Measurements from ENCODE around the gene CDS2.

GRCh38 chr20:5192570-5193431 is 66.0 kb downstream of the CDS2 start:
- TF ChIP-seq ZNF112 (tag by site-specific recombination; IDR thresholded peaks at IDR 0.05) = no peak
- TF ChIP-seq, protein P1, sequence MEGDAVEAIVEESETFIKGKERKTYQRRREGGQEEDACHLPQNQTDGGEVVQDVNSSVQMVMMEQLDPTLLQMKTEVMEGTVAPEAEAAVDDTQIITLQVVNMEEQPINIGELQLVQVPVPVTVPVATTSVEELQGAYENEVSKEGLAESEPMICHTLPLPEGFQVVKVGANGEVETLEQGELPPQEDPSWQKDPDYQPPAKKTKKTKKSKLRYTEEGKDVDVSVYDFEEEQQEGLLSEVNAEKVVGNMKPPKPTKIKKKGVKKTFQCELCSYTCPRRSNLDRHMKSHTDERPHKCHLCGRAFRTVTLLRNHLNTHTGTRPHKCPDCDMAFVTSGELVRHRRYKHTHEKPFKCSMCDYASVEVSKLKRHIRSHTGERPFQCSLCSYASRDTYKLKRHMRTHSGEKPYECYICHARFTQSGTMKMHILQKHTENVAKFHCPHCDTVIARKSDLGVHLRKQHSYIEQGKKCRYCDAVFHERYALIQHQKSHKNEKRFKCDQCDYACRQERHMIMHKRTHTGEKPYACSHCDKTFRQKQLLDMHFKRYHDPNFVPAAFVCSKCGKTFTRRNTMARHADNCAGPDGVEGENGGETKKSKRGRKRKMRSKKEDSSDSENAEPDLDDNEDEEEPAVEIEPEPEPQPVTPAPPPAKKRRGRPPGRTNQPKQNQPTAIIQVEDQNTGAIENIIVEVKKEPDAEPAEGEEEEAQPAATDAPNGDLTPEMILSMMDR (tag by site-specific recombination; IDR thresholded peaks at IDR 0.05) = no peak; the same call in 1 of the 2 replicates
- no peak for TF ChIP-seq ZBTB21 (tag by site-specific recombination; IDR thresholded peaks at IDR 0.05)
- TF ChIP-seq ZNF423 (tag by site-specific recombination; IDR thresholded peaks at IDR 0.05) = no peak
- no peak for TF ChIP-seq SETDB1 (IDR thresholded peaks at IDR 0.05; ENCODE audit: insufficient read length, low read length)
- TF ChIP-seq ZFP3 (tag by site-specific recombination; IDR thresholded peaks at IDR 0.05; ENCODE audit: low read depth) = no peak
- TF ChIP-seq, protein P2, sequence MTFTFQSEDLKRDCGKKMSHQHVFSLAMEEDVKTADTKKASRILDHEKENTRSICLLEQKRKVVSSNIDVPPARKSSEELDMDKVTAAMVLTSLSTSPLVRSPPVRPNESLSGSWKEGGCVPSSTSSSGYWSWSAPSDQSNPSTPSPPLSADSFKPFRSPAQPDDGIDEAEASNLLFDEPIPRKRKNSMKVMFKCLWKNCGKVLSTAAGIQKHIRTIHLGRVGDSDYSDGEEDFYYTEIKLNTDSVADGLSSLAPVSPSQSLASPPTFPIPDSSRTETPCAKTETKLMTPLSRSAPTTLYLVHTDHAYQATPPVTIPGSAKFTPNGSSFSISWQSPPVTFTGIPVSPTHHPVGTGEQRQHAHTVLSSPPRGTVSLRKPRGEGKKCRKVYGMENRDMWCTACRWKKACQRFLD (tag by site-specific recombination; IDR thresholded peaks at IDR 0.05) = no peak
- no peak for TF ChIP-seq BCL11A (tag by site-specific recombination; IDR thresholded peaks at IDR 0.05; ENCODE audit: low read depth)
- TF ChIP-seq KLF10 (tag by site-specific recombination; IDR thresholded peaks at IDR 0.05) = no peak

Measured in HEK293 (cell line).